Liver (tissue), 3 donors: ENCODE measurements around the gene RIMOC1.

Source experiments
- EGR1 ChIP-seq, 2 donors: IDR thresholded peaks; 2 replicates each; pipeline ENCODE4 v1.6.1; 2016 to 2018; ENCODE audit warnings: antibody characterized with exemption in 2 of 2, low read depth in 2 of 2
- FOXA1 ChIP-seq: IDR thresholded peaks from 2 replicates; pipeline ENCODE4 v1.6.1; 2016; ENCODE audit warnings: antibody characterized with exemption
- HNF4A ChIP-seq, 2 donors: conservative IDR thresholded peaks; 2 replicates each; pipeline ENCODE4 v1.6.1; 2016; ENCODE audit warnings: antibody characterized with exemption in 2 of 2, mild to moderate bottlenecking in 2 of 2
- JUND ChIP-seq, 2 donors: IDR thresholded peaks; 2 replicates each; pipeline ENCODE4 v1.6.1; 2016; ENCODE audit warnings: antibody characterized with exemption in 2 of 2
- RAD21 ChIP-seq, 2 donors: IDR thresholded peaks; 2 replicates each; pipeline ENCODE4 v1.6.1; 2016; ENCODE audit warnings: antibody characterized with exemption in 2 of 2, mild to moderate bottlenecking in 2 of 2
- TAF1 ChIP-seq: conservative IDR thresholded peaks from 2 replicates; pipeline ENCODE4 v1.6.1; 2016; ENCODE audit warnings: antibody characterized with exemption, mild to moderate bottlenecking
- YY1 ChIP-seq: IDR thresholded peaks from 2 replicates; pipeline ENCODE4 v1.6.1; 2016; ENCODE audit warnings: antibody characterized with exemption, mild to moderate bottlenecking
- TF ChIP-seq, protein P1 (sequence below): fragments of 150-350 bp; IDR thresholded peaks from 2 replicates; pipeline ENCODE4 v1.5.1; 2017; ENCODE audit warnings: improper control_type of control experiment, low read depth, low read length; ENCODE audit not compliant: missing input control
- TF ChIP-seq, protein P2 (sequence below): IDR thresholded peaks from 2 replicates; pipeline ENCODE4 v1.6.1; 2016; ENCODE audit warnings: antibody characterized with exemption, mild to moderate bottlenecking
- TF ChIP-seq, protein P3 (sequence below): IDR thresholded peaks from 2 replicates; pipeline ENCODE4 v1.6.1; 2016; ENCODE audit warnings: antibody characterized with exemption
- TF ChIP-seq, protein P4 (sequence below): IDR thresholded peaks from 2 replicates; pipeline ENCODE4 v1.6.1; 2016; ENCODE audit warnings: antibody characterized with exemption
- TF ChIP-seq, protein P5 (sequence below): IDR thresholded peaks from 2 replicates; pipeline ENCODE4 v1.6.1; 2016; ENCODE audit warnings: antibody characterized with exemption
- donor health status: healthy.
- donor health status: healthy.

DNA sequence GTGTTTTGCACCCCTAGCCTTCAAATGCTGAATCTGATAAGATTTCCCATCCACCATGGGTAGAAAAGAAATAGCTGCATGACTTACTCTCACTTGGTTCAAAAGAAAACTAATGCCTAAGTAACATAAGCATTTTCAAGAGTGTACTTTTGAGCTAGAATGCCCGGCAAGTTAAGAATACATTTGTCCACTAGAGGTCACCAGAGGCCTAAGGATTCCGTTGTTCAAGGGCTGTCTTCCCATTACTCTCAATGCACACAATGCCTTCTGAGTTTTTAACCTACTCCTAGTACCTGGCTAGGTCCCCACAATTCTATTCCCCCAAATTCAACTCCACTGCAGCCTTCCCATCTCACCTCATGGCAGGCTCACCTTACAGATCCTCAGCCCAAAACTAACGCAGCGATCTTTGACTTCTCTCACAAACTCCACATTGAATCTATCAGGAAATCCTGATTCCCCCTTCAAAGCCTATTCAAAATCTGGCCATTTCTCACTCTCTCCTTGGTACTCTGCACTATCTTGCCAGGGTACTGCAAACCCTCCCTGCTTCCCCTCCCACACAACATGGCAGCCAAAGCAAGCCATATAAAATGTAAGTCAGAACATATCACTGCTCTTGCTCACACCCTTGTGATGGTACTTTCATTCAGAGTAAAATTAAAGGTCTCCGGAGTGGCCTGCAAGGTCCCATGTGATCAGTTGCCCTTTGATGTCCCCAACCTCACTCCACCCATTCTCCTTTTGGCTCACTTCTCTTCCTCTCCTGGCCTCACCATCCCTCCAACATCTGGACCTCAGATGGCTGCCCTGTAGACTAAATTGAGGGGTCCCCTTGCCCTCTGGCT, 47.3 kb upstream of the RIMOC1 start:
- TF ChIP-seq, protein P1, sequence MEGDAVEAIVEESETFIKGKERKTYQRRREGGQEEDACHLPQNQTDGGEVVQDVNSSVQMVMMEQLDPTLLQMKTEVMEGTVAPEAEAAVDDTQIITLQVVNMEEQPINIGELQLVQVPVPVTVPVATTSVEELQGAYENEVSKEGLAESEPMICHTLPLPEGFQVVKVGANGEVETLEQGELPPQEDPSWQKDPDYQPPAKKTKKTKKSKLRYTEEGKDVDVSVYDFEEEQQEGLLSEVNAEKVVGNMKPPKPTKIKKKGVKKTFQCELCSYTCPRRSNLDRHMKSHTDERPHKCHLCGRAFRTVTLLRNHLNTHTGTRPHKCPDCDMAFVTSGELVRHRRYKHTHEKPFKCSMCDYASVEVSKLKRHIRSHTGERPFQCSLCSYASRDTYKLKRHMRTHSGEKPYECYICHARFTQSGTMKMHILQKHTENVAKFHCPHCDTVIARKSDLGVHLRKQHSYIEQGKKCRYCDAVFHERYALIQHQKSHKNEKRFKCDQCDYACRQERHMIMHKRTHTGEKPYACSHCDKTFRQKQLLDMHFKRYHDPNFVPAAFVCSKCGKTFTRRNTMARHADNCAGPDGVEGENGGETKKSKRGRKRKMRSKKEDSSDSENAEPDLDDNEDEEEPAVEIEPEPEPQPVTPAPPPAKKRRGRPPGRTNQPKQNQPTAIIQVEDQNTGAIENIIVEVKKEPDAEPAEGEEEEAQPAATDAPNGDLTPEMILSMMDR: peak; percentile 81
- TF ChIP-seq, protein P2, sequence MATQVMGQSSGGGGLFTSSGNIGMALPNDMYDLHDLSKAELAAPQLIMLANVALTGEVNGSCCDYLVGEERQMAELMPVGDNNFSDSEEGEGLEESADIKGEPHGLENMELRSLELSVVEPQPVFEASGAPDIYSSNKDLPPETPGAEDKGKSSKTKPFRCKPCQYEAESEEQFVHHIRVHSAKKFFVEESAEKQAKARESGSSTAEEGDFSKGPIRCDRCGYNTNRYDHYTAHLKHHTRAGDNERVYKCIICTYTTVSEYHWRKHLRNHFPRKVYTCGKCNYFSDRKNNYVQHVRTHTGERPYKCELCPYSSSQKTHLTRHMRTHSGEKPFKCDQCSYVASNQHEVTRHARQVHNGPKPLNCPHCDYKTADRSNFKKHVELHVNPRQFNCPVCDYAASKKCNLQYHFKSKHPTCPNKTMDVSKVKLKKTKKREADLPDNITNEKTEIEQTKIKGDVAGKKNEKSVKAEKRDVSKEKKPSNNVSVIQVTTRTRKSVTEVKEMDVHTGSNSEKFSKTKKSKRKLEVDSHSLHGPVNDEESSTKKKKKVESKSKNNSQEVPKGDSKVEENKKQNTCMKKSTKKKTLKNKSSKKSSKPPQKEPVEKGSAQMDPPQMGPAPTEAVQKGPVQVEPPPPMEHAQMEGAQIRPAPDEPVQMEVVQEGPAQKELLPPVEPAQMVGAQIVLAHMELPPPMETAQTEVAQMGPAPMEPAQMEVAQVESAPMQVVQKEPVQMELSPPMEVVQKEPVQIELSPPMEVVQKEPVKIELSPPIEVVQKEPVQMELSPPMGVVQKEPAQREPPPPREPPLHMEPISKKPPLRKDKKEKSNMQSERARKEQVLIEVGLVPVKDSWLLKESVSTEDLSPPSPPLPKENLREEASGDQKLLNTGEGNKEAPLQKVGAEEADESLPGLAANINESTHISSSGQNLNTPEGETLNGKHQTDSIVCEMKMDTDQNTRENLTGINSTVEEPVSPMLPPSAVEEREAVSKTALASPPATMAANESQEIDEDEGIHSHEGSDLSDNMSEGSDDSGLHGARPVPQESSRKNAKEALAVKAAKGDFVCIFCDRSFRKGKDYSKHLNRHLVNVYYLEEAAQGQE: no peak
- no peak for TF ChIP-seq FOXA1
- TF ChIP-seq TAF1: no peak
- TF ChIP-seq, protein P3, sequence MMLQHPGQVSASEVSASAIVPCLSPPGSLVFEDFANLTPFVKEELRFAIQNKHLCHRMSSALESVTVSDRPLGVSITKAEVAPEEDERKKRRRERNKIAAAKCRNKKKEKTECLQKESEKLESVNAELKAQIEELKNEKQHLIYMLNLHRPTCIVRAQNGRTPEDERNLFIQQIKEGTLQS: no peak
- peak; percentile 94 to 97 for TF ChIP-seq RAD21 (IDR thresholded peaks at IDR 0.05)
- no peak for TF ChIP-seq EGR1 (IDR thresholded peaks at IDR 0.05; ENCODE audit: low read depth in 2 of 2)
- TF ChIP-seq JUND (IDR thresholded peaks at IDR 0.05): no peak
- TF ChIP-seq, protein P4, sequence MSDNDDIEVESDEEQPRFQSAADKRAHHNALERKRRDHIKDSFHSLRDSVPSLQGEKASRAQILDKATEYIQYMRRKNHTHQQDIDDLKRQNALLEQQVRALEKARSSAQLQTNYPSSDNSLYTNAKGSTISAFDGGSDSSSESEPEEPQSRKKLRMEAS: no peak
- no peak for TF ChIP-seq HNF4A (conservative IDR thresholded peaks at IDR 0.05)
- TF ChIP-seq YY1: no peak
- TF ChIP-seq, protein P5, sequence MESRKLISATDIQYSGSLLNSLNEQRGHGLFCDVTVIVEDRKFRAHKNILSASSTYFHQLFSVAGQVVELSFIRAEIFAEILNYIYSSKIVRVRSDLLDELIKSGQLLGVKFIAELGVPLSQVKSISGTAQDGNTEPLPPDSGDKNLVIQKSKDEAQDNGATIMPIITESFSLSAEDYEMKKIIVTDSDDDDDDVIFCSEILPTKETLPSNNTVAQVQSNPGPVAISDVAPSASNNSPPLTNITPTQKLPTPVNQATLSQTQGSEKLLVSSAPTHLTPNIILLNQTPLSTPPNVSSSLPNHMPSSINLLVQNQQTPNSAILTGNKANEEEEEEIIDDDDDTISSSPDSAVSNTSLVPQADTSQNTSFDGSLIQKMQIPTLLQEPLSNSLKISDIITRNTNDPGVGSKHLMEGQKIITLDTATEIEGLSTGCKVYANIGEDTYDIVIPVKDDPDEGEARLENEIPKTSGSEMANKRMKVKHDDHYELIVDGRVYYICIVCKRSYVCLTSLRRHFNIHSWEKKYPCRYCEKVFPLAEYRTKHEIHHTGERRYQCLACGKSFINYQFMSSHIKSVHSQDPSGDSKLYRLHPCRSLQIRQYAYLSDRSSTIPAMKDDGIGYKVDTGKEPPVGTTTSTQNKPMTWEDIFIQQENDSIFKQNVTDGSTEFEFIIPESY: no peak
